GM21529 (cell line): ENCODE results near the gene GRAMD1C.
"Not testable (repeated sequence)": the region's sequence is repeated elsewhere in the genome, so short reads cannot be mapped to it uniquely, and the experiment has no call there.

Experiments used
- ATAC-seq: cut with Tn5 transposase; IDR thresholded peaks from one replicate; pipeline ENCODE4 v1.9.1; 2021; ENCODE audit not compliant: unreplicated experiment

The GRAMD1C gene

DNA sequence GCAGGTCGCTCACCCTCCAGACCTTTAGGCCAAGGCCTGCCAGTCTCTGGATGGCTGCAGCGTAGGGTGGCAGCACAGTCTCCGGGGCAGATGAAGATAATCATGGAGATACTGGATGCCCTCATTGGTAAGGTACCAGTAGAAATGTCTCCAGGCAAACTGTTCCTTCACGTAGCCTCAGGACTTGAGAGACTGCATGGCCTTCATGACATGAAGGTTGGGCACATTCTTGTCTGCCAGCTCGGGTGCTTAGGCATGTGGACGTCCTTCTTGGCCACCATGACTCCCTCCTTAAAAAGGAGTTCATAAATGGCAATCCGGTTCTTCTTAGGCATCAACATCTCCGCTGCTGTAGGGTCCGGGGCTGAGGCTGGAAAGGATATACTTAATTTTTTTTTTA lies 11.8 kb downstream of the GRAMD1C start:
- ATAC-seq, result not testable (repeated sequence)

DNA sequence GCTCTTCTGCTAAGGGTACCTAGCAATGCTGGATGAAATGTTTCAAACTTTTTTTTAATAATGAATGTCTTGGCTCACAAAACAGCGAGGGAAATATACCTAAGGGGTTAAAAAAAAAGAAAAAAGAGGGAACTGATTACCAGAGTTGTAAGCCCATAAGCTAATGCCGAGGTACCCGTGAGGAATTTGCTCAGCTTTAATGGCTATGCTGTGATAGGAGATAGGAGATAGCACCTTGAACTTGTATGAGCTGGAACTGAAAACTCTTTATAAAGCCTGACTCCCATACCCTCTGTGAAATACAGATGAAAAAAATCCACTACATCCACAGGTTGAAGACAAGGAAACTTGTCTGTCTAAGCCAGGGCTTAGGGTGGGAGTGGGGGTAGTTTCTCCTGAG lies 13.9 kb downstream of the GRAMD1C start:
- ATAC-seq, result no peak

DNA sequence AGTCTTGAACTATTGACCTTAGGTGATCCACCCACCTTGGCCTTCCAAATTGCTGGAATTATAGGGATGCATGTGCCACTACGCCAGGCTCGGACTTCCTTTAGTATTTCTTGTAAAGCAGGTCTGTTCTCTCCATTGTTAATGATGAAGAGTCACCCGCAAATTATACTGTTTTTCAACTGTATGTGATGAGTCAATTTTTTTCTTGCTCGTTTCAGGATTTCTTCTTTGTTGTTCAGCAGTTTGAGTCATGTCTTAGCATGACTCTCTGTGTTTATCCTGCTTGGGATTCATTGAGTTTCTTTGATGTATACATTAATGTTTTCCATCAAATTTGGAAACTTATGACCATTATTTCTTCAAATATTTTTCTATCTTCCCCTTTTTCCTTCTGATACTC lies 28.9 kb downstream of the GRAMD1C start:
- ATAC-seq, result no peak

DNA sequence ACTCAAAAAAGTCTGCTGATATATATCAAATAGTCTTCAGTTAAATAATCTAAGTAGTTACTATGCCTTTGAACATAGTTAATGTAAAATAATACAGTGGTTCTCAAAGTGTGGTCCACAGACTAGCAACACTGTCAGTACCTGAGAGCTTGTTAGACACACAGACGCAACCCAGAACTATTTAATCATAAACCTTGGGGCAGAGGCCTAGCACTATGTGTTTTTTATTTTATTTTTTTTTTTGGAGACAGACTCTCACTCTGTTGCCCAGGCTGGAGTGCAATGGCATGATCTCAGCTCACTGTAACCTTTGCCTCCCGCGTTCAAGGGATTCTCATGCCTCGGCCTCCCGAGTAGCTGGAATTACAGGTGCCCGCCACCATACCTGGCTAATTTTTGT lies 34.7 kb downstream of the GRAMD1C start:
- no peak for ATAC-seq

DNA sequence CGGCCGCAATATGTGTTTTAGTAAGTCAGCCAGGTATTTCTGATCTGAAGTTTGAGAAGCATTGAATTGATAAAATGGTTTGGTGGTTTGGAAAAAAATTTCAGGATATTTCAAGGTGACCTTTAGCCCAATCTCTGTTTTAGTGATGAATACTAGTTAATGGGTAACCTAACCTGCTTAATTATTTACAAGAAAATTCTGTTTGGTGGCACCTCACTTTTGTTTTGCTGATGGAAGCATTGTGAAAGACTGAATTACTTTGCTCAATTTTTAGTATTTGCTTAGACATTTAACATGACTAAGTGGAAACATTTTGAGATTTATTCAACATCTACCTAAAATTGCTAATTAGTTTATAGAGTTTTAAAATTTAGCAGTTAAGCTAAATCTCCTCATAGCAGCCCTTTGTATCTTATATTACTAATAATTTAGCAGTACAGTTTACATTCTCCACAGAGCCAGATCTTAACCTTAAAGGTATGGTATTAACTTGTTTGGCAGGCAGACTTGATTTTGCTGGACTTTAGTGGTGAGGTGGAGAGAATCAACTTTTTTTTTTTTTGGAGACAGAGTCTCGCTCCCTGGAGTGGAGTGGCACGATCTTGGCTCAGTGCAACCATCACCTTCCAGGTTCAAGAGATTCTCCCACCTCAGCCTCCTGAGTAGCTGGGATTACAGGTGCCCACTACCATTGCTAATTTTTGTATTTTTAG lies 35.4 kb downstream of the GRAMD1C start:
- no peak for ATAC-seq

DNA sequence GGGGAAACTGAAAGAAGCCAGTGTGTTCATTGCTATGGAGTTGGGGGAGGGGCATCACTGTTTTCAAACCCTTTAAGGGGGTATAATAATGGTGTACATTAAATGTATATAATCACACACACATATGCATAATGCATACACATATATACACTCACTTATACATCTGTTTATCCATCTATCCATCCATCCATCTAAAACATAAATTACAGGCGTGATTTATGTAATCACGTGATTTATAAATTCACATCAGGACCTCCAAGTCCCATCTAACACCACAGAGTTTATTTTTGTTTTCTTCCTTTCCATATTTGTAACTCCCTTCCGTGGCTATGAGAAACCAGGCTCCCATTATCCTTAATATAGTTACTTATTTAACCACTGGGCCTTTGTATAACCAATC lies 39.8 kb downstream of the GRAMD1C start:
- no peak for ATAC-seq

DNA sequence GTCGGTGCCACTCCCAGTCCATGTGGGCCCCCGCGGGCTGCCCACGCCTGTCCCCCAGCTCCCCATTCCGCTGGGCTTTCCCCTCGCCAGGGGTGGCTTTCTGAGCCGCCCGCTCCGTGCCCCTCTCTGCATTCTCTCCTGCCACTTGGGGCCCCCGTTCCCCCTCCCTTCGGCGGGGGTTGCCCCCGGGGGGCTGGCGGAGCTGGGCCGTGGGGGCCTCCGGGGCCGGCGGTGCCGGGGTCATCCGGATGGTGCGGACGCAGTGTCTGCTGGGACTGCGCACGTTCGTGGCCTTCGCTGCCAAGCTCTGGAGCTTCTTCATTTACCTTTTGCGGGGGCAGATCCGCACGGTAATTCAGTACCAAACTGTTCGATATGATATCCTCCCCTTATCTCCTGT lies 46.5 kb downstream of the GRAMD1C start:
- no peak for ATAC-seq

DNA sequence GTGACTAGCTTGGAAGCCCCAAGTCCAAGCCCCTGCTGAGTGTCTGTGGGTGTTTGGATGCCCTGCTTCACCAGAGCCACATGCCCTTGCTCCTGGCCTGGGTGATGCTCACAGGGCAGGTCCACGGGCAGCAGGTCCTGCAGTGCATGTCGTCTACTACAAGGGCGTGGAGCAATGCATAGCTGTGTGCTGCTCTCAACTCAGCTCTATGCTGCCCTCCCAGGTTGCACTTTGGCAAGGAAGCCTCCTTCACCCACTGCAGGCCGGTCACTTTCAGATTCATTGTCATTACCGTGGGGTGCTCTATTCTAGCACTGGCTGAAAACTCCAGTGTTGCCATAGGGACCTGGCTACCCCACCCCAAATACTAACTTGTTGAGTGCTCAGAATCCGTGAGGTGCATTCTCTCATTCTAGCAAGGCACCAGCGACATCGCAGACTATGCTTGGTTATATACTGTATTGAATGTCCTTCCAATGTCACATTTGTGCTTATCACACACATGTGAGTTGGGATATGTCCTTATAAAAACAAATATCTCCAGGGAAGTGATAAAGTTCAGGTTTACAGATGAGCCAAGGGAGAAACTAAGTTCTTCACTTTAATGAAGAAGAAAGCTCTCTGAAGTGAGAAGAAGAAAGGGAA lies 51.8 kb downstream of the GRAMD1C start:
- no peak for ATAC-seq

DNA sequence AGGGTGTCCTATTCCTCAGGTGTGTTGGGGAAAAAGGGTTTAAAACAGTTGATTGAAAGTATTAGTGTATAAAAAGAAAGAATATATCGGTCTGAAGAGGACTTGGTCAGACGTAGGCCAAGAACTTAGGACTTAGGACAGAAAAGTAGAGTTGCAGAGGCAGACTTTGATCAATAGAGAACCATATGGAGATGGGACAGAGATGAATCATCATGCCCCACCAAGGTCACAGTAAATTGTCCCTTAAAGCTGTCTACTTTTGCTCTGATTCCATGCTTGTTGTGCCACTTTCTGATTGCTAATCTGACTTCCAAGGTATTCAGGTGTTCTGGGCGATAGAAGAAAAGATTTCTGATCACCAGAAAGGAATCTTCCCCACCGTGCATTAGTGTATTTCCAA lies 56.3 kb downstream of the GRAMD1C start:
- ATAC-seq, result no peak

DNA sequence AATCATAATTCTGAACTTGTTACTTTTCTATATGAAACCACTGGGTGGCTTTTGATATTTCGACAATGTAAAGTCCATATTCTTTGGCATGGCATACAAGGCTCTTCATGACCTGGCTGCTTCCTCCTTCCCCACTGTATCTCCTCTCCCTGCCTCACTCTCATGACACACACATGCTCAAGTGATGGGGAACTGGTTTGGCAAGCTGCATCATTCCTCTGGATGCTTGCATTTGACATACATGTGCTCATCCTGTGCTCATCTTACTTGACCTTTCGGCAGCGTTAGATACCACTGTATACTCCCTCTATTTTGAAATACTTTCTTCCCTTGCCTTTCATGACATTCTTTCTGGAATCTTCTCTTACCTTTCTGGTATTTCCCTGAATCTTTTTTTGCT lies 57.4 kb downstream of the GRAMD1C start:
- no peak for ATAC-seq

DNA sequence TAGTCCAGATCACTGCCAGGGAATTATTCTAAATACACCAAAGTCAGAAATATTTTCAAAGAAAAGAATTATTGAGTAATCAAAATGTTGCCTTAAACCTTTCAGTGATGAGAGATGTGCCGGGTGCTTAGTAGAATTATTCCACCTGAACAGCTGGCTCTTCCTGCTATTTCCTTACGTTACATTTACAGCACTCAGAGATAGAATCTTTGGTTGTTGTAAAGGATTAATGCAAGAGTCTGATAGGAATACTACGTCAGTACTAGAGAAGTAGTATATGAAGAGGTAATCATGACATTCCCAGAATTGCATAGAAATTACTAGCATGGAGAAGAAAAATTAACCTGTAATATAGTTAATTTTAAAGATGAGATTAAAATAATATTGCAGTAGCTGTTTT lies 58.3 kb downstream of the GRAMD1C start:
- no peak for ATAC-seq

DNA sequence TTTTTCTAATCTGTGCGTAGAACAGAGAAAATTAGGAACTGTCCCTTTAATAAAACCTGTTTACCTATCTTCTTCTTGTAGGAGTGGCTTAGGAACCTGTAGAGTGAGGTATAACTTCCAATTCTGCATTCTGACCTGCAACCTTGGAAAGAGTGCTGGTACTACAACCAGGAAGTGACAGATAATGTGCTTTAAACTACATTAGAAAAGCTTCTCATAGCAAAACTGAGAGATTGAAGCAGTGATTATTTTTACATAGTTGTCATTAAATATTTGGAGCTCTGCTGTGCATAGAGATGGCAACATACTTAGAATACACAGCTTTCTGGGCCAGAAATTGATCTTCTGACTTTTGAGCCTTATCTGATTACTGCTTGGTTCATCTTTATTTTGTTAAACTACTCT lies 58.8 kb downstream of the GRAMD1C start:
- ATAC-seq, result no peak

DNA sequence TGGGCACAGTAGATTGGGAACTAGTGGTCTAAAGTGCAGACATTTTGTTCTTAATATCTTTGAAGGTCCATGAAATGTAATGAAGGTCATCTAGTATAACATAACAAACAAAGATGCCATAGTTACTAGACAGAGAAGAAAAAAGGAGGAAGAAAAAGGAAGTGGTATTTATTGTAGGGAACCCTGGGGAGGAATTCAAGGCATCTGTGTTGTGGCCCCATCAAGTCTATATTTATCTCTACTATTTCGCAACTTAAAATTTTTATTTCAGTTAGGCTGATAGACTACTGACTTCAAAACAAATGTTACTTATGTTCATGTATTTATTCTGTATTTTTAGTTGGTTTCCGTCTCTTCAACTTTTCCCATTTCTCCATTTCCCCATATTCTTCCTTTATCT lies 60.3 kb downstream of the GRAMD1C start:
- no peak for ATAC-seq

DNA sequence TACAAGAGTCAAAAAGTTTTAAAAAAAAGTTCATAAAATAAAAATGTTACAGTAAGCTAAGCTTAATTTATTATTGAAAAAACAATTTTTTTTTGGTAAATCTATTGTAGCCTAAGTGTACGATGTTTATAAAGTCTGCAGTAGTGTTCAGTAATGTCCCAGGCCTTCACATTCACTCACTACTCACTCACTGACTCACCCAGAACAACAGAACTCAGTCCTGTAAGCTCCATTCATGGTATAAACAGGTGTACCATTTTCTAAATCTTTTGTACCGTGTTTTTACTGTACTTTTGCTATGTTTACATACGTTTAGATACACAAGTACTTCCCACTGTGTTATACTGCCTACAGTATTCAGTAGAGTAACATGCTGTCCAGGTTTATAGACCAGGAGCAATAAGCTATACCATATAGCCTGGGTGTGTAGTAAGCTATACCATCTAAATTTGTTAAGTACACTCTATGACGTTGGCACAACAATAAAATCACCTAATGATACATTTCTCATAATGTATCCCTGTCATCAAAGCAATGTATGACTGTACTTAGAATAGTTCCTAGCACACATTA lies 68.1 kb downstream of the GRAMD1C start:
- ATAC-seq, result no peak

DNA sequence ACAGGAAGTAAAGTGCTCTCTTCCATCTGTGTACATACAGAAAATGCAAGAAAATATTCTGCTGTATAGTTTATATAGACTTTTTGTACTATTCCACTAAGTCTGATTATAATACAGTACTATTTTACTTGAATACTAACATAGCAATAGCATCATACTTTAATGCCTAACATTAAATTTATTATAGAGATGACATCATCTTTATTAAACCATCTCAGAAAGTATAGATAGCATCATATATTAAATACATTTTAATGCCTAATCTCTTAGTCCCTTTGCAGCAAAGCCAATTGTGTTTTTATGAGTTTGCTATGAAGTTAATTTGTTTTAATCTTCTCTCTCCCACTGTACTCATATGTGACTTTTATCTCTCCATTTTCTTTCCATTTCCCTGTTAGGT lies 69.5 kb downstream of the GRAMD1C start:
- ATAC-seq, result no peak

DNA sequence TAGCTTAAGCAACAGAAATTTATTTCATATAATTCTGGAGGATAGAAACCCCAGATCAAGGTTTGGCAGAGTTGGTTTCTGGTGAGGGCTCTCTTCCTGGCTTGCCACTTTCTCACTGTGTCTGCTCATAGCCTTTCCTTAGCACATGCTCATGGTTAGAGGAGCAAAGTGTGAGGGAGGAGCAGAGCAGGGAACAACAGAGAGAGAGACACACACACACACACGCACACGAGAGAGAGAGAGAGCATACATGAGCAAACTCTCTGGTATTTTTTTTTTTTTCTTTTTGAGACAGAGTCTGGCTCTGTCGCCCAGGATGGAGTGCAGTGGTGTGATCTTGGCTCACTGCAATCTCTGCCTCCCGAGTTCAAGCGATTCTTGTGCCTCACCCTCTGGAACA lies 72.4 kb downstream of the GRAMD1C start:
- no peak for ATAC-seq

DNA sequence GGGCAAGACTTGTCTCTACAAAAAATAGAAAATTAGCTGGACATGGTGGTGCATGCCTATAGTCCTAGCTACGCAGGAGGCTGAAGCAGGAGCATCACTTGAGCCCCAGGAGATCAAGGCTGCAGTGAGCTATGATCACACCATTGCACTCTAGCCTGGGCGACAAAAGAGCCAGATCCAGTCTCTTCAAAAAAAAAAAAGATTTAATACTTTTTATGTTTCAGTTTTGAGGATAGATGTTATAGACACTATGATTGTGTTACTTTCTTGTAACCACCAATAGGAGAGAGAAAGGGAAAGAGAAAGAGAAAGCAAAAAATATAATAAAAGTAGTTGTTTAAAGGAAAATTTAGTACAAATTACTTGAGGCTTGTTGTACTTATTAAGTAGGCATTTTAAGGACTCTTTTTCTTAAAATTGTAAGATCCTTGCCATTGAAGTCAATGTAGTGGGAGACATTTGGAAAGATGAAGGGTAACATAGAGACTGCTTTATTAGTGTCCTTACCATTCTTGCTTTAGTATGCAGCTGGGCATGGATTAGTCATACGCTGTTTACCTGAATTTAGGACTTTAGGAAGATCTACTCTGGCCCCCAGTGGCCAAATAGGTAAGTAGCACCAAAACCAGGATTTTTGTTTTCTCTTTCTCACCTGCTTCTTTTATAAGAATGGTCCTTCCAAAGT lies 74.1 kb downstream of the GRAMD1C start:
- peak; percentile 98 for ATAC-seq

DNA sequence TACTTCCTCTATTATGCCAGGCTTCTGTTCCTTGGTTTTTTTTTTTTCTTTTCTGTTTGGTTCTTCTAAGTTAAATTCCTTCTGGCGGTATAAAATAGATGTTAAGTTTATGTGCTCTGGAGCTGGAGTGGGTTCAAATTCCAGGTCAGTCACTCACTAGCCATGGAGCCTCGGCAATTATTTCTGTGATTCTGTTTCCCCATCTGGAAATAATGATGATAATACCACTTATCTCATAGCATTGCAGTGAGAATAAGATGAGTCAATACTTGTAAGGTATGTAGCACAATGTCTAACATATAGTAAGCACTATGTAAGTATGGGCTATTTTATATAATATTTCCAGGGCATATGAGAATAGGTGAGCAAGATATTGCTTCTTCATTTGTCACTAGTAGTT lies 76.1 kb downstream of the GRAMD1C start:
- no peak for ATAC-seq

DNA sequence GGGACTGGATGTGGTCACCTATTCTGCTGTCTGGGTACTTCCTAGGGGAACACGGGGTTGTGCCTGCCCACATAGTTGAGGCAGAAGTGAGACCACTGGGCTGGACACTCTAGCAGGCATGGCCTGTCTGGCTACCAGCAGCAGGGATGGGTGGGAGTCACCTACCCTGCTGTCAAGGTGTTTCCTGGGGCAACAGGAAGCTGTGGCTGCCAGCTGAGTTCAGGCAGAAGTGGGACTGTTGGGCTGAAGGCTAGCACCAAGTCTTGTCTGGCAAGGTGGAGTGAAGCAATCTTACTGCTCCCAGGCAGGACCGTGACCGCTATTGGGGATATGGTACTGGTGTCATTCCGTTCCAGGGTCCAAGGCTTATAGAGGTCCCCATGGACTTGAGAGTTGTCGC lies 89.0 kb downstream of the GRAMD1C start:
- ATAC-seq, result no peak

DNA sequence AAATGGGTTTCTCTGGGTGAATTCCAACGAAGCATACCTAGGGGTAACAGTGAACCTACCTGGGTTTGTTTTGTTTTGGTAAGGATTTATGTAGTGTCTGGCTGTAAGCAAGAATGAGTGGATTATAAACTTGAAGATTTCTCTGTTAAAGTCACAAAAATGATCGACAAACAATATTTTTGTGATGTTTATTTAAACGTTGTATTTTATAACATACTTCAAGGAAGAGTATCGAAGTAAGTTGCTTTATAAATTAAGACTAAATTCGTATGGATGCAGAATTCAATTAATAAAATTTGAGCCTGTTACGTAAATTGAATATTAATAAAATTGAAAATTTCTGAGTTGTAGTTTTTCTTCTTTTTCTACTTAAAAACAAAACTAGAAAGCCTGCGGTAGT lies 108.2 kb downstream of the GRAMD1C start:
- no peak for ATAC-seq

DNA sequence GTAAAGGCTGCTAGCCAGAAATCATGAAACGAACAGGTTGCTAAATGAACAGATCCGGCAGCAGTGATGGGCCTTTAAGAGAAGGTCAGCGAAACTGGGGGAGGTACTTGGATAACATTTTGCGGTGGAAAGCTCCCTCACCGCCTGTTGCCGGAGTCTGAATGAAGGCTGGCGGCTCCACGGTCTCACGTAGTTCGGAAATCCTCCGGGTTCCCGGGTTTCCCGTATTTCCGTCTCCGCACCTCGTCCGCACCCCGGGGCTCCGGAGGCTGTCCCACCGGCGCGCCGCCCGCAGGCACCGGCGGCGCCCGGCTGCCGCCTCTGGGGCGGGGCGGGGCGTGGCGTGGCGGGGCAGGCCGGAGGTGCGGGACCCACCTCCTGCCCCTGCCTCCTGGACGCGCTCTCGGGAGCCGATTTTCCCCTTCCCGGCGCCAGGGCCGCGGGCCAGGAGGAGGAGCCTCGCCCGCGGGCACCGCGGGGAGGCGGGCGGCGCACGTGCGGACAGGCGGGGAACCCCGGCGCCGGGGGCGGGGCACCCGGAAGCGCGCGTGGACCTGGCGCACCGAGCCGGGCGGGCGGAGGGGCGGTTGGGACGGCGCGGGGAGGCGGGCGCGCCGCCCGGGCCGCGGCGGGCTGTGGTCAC lies 108.9 kb downstream of the GRAMD1C start, which contains the start of gene ZDHHC23:
TSS of gene ZDHHC23 (plus strand) at position 642 of the 643 bp plus-strand sequence. CDS start 790 bp downstream, outside the sequence.
- ATAC-seq, result peak; percentile 78
